ENCODE results near the gene EVI5L.

GRCh38 chr19:7806876-7807275 lies 23.1 kb upstream of the EVI5L start:
- TF ChIP-seq POLR2AphosphoS5 (IDR thresholded peaks at IDR 0.05) (no peak), POLR2A (IDR thresholded peaks at IDR 0.05) (no peak)
- TF ChIP-seq, protein P1, sequence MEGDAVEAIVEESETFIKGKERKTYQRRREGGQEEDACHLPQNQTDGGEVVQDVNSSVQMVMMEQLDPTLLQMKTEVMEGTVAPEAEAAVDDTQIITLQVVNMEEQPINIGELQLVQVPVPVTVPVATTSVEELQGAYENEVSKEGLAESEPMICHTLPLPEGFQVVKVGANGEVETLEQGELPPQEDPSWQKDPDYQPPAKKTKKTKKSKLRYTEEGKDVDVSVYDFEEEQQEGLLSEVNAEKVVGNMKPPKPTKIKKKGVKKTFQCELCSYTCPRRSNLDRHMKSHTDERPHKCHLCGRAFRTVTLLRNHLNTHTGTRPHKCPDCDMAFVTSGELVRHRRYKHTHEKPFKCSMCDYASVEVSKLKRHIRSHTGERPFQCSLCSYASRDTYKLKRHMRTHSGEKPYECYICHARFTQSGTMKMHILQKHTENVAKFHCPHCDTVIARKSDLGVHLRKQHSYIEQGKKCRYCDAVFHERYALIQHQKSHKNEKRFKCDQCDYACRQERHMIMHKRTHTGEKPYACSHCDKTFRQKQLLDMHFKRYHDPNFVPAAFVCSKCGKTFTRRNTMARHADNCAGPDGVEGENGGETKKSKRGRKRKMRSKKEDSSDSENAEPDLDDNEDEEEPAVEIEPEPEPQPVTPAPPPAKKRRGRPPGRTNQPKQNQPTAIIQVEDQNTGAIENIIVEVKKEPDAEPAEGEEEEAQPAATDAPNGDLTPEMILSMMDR (IDR thresholded peaks at IDR 0.05) = no peak

Measured in prostate gland (tissue), 2 donors.